Measurements from ENCODE around the gene SPATA3. TPM values are rescaled to one million over a fixed set of nuclear protein-coding genes. Genes with fewer than 3 reads are reported as not detected.

The SPATA3 gene
- polyA plus RNA-seq, 1 donor (not counting 4 experiments of a cell fraction or from before 2014, with no cell fraction given) = not detected

GRCh38 chr2:230991598-230991997, 4.3 kb upstream of the SPATA3 start:
- dilution Hi-C loops (cut with MboI; ENCODE audit: extremely low pct_ligation_motif_present, low sequenced_read_pairs) = no loop called here
- no peak for FAIRE-seq
- H3K4me2 ChIP-seq (ENCODE audit: control insufficient read depth, extremely low read depth, insufficient read depth, low read depth, low read length) = no peak overlapping the region
- H2AFZ ChIP-seq (ENCODE audit: control insufficient read depth, low read length) = no peak overlapping the region
- TF ChIP-seq CTCF (optimal IDR thresholded peaks at IDR 0.05 in 1 of 3, IDR thresholded peaks at IDR 0.05 in 1 of 3, conservative IDR thresholded peaks at IDR 0.05 in 1 of 3; ENCODE audit: extremely low read depth in 1 of 3, insufficient read depth in 2 of 3, low read length in 3 of 3) = no peak
- TF ChIP-seq EZH2 (IDR thresholded peaks at IDR 0.05; ENCODE audit: low read length) = no peak
- H3K4me1 ChIP-seq (ENCODE audit: control insufficient read depth, extremely low read depth, insufficient read depth, low read length) = peaks cover 5% of the 10 kb centered on the region
- no peaks in the 10 kb centered on the region for H3K9me1 ChIP-seq (ENCODE audit: control insufficient read depth, extremely low read depth, insufficient read depth, low read length)
- H3K36me3 ChIP-seq (ENCODE audit: control insufficient read depth in 2 of 2, extremely low read depth in 1 of 2, insufficient read depth in 2 of 2, low read length in 2 of 2) = no peaks in the 10 kb centered on the region
- H3K79me2 ChIP-seq (ENCODE audit: control insufficient read depth, insufficient read depth, low read length) = no peaks in the 10 kb centered on the region
- no peak overlapping the region for H3K4me3 ChIP-seq (ENCODE audit: control insufficient read depth in 2 of 3, extremely low read depth in 1 of 3, insufficient read depth in 2 of 3, low read depth in 1 of 3, low read length in 3 of 3)
- H4K20me1 ChIP-seq (ENCODE audit: control insufficient read depth, extremely low read depth, insufficient read depth, low read length) = no peaks in the 10 kb centered on the region
- H3K9me3 ChIP-seq (ENCODE audit: control insufficient read depth, low read depth, low read length) = no peaks in the 10 kb centered on the region
- H3K27ac ChIP-seq (ENCODE audit: control insufficient read depth, insufficient read depth, low read length) = no peak overlapping the region
- H3K27me3 ChIP-seq (ENCODE audit: control insufficient read depth, extremely low read depth, insufficient read depth, low read length) = peaks cover 18% of the 10 kb centered on the region
- no peak overlapping the region for H3K9ac ChIP-seq (ENCODE audit: control insufficient read depth, extremely low read depth, insufficient read depth, low read length)
- DNase-seq (ENCODE audit: low read depth, low spot score) = no peak

- Histone ChIP-seq H3K27me3 (ENCODE audit: control insufficient read depth, extremely low read depth, insufficient read depth, low read length) (peaks cover 15% of the 10 kb centered on the region), H3K9me1 (ENCODE audit: control insufficient read depth, extremely low read depth, insufficient read depth, low read length) (no peaks in the 10 kb centered on the region), H3K4me1 (ENCODE audit: control insufficient read depth, extremely low read depth, insufficient read depth, low read length) (no peaks in the 10 kb centered on the region), H3K9me3 (ENCODE audit: control insufficient read depth, low read depth, low read length) (no peaks in the 10 kb centered on the region), H2AFZ (ENCODE audit: control insufficient read depth, low read length) (no peak overlapping the region), H3K36me3 (ENCODE audit: control insufficient read depth in 2 of 2, extremely low read depth in 1 of 2, insufficient read depth in 2 of 2, low read length in 2 of 2) (no peaks in the 10 kb centered on the region), H3K79me2 (ENCODE audit: control insufficient read depth, insufficient read depth, low read length) (no peaks in the 10 kb centered on the region), H3K4me3 (ENCODE audit: control insufficient read depth in 2 of 3, extremely low read depth in 1 of 3, insufficient read depth in 2 of 3, low read depth in 1 of 3, low read length in 3 of 3) (no peak overlapping the region), H3K27ac (ENCODE audit: control insufficient read depth, insufficient read depth, low read length) (no peak overlapping the region), H4K20me1 (ENCODE audit: control insufficient read depth, extremely low read depth, insufficient read depth, low read length) (no peaks in the 10 kb centered on the region), H3K4me2 (ENCODE audit: control insufficient read depth, extremely low read depth, insufficient read depth, low read depth, low read length) (no peak overlapping the region), H3K9ac (ENCODE audit: control insufficient read depth, extremely low read depth, insufficient read depth, low read length) (no peak overlapping the region)
- no peak for FAIRE-seq
- dilution Hi-C loops (cut with MboI; ENCODE audit: extremely low pct_ligation_motif_present, low sequenced_read_pairs) = no loop called here
- no peak for TF ChIP-seq EZH2 (IDR thresholded peaks at IDR 0.05; ENCODE audit: low read length)
- TF ChIP-seq CTCF (optimal IDR thresholded peaks at IDR 0.05 in 1 of 3, IDR thresholded peaks at IDR 0.05 in 1 of 3, conservative IDR thresholded peaks at IDR 0.05 in 1 of 3; ENCODE audit: extremely low read depth in 1 of 3, insufficient read depth in 2 of 3, low read length in 3 of 3) = no peak
- no peak for DNase-seq (ENCODE audit: low read depth, low spot score)
Measured at GRCh38 chr2:230996661-230997060, 740 bp downstream of the SPATA3 start.

Data from keratinocyte (primary cell).